ENCODE data around the gene TIMM10B.

TIMM10B gene

GRCh38 chr11:6469599-6469998 lies 11.7 kb upstream of the TIMM10B start:
- no peak for DNase-seq (ENCODE audit: extremely low read depth in 1 of 2, low read depth in 1 of 2)

DNA sequence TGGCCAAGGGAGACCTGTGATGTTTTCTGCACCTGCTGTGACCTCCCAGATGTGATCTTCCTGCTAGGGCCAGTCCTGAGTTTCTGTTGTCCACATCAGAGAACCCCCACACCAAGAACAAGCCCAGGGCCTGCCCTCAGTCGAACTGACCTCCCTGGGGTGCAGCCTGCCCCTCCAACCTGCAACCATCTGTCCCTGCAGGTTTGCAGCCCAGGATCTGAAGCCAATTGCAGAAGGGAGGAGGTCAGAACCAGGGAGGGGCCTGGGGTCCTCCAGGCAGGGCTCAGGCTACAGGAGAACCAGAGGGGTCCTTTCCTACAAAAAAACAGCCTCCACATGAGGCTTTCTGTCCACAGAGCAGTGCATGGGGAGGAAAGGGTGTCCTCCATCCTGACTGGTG lies 8.4 kb upstream of the TIMM10B start:
- DNase-seq (ENCODE audit: extremely low read depth in 1 of 2, low read depth in 1 of 2): no peak

DNA sequence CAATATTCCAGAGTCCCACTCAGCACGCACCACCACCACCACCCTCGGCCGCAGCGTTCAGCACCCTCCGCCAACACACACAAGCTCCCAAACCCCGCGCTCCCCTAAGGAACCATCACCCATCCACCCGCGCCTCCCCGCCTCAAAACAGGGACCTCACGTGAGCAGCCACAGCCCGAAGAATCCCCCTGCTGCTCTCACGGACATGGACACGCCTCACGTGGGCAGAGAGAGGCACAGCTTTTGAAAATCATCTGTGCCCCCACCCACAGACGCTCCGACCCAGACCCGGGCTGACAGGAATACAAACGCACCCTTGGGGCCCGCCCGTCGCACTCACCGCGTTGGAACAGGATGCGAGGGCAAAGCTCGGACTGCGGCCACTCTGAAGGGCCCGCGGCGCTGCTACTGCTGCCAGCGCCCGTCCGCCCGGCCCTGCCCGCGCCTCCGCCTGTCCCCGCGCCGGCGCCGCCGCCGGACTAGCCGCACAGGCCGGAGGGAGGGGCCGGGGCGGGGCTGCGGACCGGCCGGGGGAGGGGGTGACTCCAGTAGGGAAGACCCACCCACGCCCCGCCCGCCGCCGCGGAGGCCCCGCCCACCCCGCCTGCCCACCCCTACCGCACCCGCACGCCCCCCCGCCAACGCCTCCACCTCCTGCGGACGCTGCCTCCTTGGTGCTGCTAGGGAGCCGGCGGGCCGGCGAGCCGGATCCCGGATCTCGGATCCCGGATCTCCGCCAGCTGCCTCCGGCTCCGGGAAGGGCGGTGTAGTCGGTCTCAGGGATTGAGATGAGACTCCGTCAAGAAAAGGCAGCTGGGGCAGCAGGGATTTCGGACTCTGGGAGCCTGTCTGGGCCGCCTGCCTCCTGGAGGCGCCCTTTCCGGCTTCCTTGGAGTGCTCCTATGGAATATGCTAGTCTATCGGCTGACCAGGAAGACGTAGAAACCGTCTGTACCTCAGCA lies 7.6 kb upstream of the TIMM10B start, which contains the start of gene TRIM3:
Gene TRIM3, minus strand, starts transcription at position 491 of the 962 bp plus-strand sequence. CDS start 8,246 bp downstream, outside the sequence.
- peak; percentile 43 to 71 for DNase-seq (ENCODE audit: extremely low read depth in 1 of 2, low read depth in 1 of 2)

DNA sequence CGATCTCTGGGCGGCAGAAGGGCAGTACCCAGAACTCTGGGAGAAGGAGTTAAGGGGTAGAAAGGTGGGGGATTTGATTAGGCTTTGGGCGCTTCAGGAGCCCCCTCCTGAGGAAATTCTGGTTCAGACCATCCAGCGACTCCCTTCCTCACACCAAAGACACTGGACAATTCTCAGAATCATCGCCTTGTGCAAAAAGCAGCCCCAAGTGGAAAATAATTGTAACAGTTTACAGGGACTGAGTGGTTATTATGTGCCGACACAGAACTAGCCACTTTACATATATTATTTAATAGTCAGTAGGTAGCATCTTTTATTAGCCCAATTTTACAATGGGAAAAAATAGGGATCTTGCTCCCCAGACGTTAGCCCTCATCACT lies 6.9 kb upstream of the TIMM10B start:
- no peak for DNase-seq (ENCODE audit: extremely low read depth in 1 of 2, low read depth in 1 of 2)

GRCh38 chr11:6474806-6475500 lies 6.3 kb upstream of the TIMM10B start:
- DNase-seq (ENCODE audit: extremely low read depth in 1 of 2, low read depth in 1 of 2): no peak

GRCh38 chr11:6475936-6476335 lies 5.4 kb upstream of the TIMM10B start:
- no peak for DNase-seq (ENCODE audit: extremely low read depth in 1 of 2, low read depth in 1 of 2)

GRCh38 chr11:6476571-6476970 lies 4.7 kb upstream of the TIMM10B start:
- DNase-seq (ENCODE audit: extremely low read depth in 1 of 2, low read depth in 1 of 2): no peak

DNA sequence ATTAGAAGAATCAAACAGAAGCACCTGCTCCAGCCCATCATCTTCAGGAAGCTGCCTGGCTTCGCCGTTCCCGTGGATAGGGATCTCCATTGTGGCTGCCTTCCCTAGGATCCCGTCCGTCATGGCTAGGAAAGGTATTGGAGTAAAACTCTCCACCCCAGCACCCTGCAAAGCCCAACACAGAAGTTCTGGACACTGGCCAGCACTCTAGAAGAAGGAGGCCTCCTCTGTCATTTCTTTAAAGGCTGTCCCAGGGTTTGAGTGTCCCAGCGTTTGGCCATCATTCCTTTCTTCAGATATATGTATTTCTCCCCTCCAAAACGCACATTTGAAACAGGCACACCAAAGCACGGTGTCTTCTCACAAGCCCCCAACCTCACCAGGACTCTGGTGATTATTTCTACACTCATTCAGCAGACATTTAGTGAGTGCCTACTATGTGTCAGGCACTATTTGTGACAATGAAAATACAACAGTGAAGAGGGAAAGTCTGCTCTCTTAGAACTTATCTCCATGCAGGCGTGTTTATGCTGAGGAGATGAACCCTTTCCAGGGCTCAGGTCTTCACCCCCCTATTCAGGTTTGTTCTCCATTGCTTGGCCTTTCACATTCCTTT lies 894 bp upstream of the TIMM10B start:
- no peak for DNase-seq (ENCODE audit: extremely low read depth in 1 of 2, low read depth in 1 of 2)

- no peak for DNase-seq (ENCODE audit: extremely low read depth in 1 of 2, low read depth in 1 of 2)
Measured at GRCh38 chr11:6481924-6482275, 599 bp downstream of the TIMM10B start.

GRCh38 chr11:6482441-6482840 lies 1.1 kb downstream of the TIMM10B start:
- no peak for DNase-seq (ENCODE audit: extremely low read depth in 1 of 2, low read depth in 1 of 2)

GRCh38 chr11:6483015-6483414 lies 1.7 kb downstream of the TIMM10B start:
- DNase-seq (ENCODE audit: extremely low read depth in 1 of 2, low read depth in 1 of 2): no peak

DNA sequence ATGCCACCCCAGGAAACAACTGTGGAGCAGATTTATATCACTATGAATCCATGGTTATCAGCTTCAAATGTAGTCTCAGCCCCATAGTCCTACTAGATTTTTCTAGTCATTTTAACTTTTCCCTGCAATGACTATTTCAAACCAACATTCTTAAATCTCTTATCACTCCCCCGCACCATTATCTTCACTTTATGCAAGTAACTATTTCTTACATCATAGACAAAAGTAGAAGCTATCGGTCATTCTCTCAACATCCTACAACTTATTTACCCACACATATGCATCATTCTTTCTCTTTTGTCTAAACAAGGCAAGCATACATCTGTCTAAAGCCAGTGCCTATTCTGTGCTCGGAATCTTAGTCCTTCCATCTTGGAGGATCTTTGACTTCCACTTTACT lies 4.4 kb downstream of the TIMM10B start:
- no peak for DNase-seq (ENCODE audit: extremely low read depth in 1 of 2, low read depth in 1 of 2)

- no peak for DNase-seq (ENCODE audit: extremely low read depth in 1 of 2, low read depth in 1 of 2)
Measured at GRCh38 chr11:6486256-6486655, 5.0 kb downstream of the TIMM10B start.

GRCh38 chr11:6486938-6487337 lies 5.6 kb downstream of the TIMM10B start:
- DNase-seq (ENCODE audit: extremely low read depth in 1 of 2, low read depth in 1 of 2): no peak

GRCh38 chr11:6488342-6488741 lies 7.0 kb downstream of the TIMM10B start:
- no peak for DNase-seq (ENCODE audit: extremely low read depth in 1 of 2, low read depth in 1 of 2)

- no peak for DNase-seq (ENCODE audit: extremely low read depth in 1 of 2, low read depth in 1 of 2)
Measured at GRCh38 chr11:6488821-6489220, 7.5 kb downstream of the TIMM10B start.

GRCh38 chr11:6489306-6489705 lies 8.0 kb downstream of the TIMM10B start:
- DNase-seq (ENCODE audit: extremely low read depth in 1 of 2, low read depth in 1 of 2): no peak

DNA sequence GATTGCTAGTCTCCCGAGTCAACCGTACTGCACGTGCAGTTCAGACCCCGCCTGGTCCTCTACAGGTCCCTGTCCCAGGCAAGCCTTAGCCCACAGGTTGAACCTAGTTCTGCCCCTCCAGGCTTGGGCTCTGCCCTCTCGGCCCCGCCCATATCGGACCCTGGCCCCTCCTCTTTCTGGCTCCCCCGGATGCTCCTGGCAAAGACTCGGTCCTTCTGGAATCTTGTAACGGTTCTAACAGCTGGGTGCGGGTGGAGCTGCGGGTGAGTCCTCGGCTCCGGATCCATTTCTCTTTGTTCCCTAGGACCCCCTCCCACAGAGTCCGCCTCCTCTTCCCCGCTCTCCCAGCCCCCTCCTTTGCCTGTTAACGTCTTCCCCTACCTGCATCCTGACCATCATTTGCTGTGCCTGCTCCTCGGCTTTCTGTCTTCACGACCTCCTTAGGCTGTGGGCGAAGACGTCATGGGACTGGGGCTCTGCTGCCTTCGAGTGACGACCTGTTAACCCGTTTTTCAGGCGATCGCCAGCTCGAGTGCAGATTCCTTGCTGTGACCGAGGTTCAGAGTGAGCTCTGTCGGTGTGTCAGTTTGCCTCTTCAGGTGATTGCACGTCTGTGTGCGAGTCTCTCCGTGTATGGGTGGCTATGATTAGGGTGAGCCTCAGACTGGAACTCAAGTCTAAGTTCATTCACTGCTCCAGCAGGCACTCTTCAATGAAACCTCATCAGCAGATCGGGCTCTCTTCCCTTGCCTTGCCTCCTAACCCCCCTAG lies 16.0 kb downstream of the TIMM10B start, which contains the start of gene DNHD1:
Gene DNHD1, plus strand, starts transcription at position 212 of the 771 bp plus-strand sequence. CDS start 936 bp downstream, outside the sequence.
- no peak for DNase-seq (ENCODE audit: extremely low read depth in 1 of 2, low read depth in 1 of 2)

- no peak for DNase-seq (ENCODE audit: extremely low read depth in 1 of 2, low read depth in 1 of 2)
Measured at GRCh38 chr11:6498121-6498520, 16.8 kb downstream of the TIMM10B start.

- no peak for DNase-seq (ENCODE audit: extremely low read depth in 1 of 2, low read depth in 1 of 2)
Measured at GRCh38 chr11:6498544-6498943, 17.2 kb downstream of the TIMM10B start.

DNA sequence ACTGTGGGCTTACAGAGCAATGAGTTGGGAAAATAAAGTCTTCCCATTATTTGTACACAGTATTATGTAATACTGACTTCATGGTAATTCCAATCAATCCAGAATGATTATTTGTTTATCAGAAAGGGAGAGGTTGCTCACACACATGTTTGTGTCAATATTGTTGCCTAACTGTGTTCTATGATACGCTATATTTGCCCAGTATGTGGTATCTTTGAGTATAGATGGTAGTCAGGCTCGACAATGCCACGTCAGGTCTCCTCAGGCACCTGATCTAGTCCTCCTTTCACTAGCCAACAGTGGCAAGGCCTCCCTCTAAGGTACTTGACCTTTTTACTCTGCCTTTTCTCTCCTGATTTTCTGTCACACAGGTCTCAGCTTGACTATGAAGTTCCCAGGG lies 21.1 kb downstream of the TIMM10B start:
- no peak for DNase-seq (ENCODE audit: extremely low read depth in 1 of 2, low read depth in 1 of 2)

All from activated CD8-positive, alpha-beta memory T cell treated with anti-CD3 and anti-CD28 coated beads for 1 hour (primary cell).